COR-L47 (cell line): ENCODE measurements around the gene NCAM2.
A peak's percentile ranks its signal among the peaks of the same experiment; 100 is the strongest.
"Not testable (repeated sequence)": the region's sequence is repeated elsewhere in the genome, so short reads cannot be mapped to it uniquely, and the experiment has no call there.

Source experiments
- DNase-seq: peaks from one replicate; lab custom pipeline; 2025; lab: John Stamatoyannopoulos, UW

Gene NCAM2

GRCh38 chr21:21103692-21104091 lies 105.5 kb downstream of the NCAM2 start:
- DNase-seq = no peak

DNA sequence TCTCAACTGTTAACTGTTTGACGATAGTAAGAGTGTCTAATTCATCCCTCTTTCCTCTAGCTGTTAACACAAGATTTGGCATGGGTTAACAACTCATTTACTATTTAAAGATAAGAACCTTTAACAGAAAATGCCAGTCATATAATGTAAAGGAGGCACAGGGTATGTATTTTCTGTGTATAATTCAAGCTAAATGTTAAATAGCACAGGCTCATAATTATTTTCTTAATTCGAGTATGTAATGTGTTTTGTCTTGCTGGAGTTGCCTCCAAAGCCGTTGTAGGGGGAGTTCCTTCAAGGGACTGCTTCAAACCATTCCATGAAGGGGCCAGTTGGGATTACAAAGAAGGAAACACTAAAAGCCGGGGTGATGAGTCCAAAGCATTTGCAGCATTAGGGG lies 111.5 kb downstream of the NCAM2 start:
- DNase-seq = no peak

DNA sequence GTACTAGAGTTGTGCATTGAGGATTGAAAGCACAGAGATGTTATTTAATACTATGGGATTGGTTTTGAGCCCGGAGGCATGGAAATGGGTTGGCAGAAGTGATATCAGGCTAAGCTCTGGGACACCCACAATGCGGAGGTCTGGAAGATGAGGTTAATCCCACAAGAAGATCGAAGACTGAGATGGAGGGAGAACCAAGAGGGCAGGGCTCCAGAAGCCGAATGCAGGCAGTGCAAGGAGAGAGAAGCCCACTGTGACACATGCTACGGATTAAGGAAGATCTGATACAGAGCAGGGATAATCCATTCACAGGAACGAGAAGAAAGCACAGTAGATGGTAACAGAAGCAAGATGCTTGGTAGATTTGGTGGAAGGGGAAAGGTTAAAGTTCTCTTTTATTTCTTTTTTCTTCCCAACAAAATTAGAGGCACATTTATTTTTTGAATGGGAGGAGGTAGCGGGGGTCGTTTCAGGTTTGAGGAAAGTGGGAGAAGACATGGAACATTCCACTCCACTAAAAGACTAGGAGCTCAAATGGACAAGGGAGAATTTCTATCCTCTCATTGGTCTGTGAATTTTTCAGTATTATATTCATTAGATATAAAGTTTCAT lies 113.2 kb downstream of the NCAM2 start:
- DNase-seq = no peak

- DNase-seq = no peak
These were observed 116.3 kb downstream of the NCAM2 start for GRCh38 chr21:21114461-21114860.

- DNase-seq = no peak
These were observed 120.9 kb downstream of the NCAM2 start for GRCh38 chr21:21119091-21119490.

DNA sequence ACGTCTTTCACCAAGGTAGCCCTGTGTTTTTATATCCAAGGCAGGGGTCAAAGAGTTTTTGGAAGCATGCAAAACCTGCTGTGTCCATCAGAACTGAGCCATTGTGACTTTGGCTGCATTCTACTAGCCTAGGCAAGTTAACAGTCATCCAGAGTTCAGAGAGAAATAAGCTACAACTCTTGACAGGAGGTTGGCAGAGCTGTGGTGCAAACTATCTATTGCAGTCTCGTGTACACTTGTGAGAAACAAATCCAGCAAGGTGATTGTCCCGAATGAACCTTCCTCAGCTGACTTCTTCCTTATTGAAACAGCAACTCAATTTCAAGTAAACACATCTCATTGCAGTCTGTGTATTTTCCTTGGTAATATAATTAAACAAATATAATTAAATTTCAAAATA lies 124.5 kb downstream of the NCAM2 start:
- no peak for DNase-seq

DNA sequence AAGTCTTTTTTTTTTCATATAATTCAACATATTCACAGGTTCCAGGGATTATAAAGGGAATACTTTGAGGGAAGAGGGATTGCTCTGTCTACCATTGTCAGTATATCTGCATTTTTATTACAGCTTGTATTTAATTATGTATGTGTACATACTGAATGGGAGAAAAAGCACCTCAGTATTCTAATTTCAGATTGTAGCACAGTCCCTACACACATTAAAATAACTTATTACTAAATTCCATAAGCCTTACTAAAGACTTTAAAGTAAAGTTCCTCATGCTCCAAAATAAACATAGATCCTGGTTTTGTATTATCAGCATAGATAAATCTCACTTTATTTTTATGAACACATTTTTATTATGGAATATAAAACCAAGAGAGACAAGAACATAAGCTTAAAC lies 134.2 kb downstream of the NCAM2 start:
- no peak for DNase-seq

- no peak for DNase-seq
These were observed 139.8 kb downstream of the NCAM2 start for GRCh38 chr21:21137986-21138385.

DNA sequence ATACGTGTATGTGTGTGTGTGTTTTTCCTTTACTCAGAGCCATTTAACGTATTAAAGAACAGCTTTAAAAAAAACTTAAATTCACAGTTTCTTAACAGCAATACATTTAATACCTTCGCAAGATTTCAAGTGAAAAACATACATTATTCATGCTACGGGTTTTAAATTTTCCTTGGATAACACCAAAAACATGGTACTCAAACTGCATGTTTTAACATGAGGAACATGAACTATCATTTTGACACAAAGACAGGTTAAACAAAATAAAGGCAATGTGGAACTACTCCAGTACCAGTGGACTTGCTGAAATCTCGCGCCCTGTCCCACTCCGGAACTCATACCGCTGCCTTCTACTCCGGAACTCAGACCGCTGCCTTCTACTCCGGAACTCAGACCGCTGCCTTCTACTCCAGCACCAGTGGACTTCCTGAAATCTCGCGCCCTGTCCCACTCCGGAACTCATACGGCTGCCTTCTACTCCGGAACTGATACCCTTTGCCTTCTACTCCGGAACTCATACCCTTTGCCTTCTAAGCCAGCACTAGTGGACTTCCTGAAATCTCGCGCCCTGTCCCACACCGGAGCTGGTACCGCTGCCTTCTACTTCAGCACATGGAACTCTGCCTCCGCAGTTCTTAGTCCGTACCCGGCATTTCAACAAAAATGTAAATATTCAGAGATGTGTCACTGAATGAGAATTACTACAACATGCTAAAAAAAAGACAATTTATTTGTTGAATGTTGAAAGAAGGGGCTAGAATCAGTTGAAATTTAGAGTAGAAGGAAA lies 148.6 kb downstream of the NCAM2 start:
- no peak for DNase-seq

GRCh38 chr21:21147374-21147745 lies 149.2 kb downstream of the NCAM2 start:
- no peak for DNase-seq

- no peak for DNase-seq
These were observed 149.8 kb downstream of the NCAM2 start for GRCh38 chr21:21148009-21148408.

DNA sequence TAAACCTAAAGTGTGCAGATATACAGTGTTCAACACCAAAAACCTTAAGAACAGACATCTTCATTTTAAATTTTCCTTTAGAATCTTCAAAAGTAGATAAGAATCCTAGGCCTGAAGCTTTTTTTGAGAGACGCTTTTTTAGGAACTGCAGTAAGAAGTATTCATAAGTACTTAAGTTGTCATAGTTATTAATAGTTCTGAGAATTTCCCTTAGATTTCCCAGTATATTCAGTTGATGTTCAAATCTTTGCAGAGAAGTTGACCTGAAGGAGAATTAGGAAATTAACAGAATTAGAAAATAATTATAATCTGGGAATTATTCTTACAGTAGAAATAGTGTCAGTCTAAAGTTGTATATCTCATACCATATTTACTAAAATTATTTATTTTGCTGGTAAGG lies 150.3 kb downstream of the NCAM2 start:
- DNase-seq = no peak

DNA sequence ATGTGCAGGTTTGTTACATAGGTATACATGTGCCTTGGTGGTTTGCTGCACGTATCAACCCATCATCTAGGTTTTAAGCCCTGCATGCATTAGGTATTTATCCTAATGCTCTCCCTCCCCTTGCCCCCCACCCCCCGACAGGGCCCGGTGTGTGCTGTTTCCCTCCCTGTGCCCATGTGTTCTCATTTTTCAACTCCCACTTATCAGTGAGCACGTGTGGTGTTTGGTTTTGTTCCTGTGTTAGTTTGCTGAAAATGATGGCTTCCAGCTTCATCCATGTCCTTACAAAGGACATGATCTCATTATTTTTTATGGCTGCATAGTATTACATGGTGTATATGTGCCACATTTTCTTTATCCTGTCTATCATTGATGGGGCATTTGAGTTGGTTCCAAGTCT lies 151.2 kb downstream of the NCAM2 start:
- not testable (repeated sequence) for DNase-seq

GRCh38 chr21:21151231-21151630 lies 153.0 kb downstream of the NCAM2 start:
- DNase-seq = no peak

DNA sequence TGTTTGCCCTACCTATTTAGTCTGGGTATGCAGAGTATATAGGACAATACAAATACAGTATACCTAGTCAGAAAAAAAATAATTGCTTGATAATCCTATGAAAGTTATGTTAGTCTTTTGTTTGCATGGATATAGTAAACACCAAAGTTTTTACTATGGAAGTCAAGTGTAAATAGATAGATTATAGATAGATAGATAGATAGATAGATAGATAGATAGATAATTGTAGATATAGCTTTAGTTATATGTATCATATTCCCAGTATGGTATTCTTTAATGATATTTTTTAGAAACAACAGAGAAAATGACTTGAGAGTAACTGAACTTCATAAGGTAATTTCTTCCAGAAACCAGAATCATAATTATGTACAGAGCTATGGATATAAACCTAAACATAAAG lies 158.2 kb downstream of the NCAM2 start:
- no peak for DNase-seq

DNA sequence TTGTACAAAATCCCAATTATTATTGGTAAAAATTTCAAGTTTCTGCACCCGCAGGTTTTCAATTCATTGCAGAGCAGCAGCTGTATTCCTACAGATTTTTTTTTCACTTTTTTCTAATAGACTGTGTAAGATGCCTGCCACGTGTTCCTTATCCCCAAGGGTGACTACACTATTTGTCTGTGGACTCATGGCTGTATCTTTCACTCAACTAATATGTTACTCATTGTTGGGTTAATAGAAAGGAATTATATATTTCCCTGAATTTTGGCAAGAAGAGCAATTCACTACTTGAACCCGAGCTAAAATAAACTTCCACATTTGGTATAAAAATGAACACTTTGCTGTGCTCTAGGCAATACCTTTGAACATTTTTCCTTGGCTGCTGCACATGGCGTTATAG lies 158.7 kb downstream of the NCAM2 start:
- no peak for DNase-seq

GRCh38 chr21:21158376-21158918 lies 160.2 kb downstream of the NCAM2 start:
- no peak for DNase-seq

- no peak for DNase-seq
These were observed 161.2 kb downstream of the NCAM2 start for GRCh38 chr21:21159253-21159899.

DNA sequence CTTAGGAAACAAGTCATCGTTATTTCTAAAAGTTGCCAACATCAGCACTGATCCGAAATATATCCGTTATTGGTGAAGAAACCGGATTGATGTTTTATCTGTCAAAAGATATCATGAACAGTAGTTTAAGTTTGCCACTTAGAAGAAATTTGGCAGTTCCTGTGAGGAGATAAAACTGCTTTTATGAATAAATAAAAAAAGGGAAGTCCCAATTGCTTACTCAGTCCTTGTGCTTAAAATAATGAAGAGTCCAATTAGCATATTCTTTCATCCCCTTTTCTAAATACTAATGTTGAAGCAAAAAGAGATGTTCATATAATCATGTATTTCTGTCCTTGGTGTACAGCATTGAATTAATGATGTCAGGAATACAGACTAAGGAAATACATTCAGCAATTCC lies 164.6 kb downstream of the NCAM2 start:
- no peak for DNase-seq

GRCh38 chr21:21163904-21164303 lies 165.7 kb downstream of the NCAM2 start:
- peak; percentile 71 for DNase-seq

DNA sequence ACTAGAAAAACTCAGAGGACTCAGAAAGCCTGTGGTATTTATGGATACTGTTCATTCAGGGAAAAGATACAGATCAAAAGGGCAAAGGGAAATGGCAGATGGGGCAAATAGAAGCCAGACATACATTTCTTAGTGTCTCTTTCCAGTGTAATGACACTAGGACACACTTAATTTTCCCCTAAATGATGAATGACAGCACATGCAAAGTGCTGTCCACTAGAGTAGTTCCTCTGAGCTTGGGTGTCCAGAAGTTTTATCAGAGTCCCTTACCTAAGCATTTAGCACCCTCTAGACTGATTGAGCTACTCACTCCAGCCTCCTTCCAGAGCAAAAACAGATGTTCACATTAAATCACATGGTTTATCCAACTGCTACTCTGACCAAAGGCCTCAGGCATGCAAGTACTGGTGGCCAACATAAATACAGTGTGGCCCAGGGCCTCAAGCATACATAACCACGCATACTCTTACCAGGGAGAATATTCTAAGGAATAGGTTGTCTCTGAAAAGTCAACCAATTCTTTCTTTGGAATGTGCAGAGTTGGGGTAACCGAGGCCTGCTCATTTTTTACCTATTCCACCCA lies 166.9 kb downstream of the NCAM2 start:
- no peak for DNase-seq

- DNase-seq = no peak
These were observed 176.5 kb downstream of the NCAM2 start for GRCh38 chr21:21174676-21175075.
